GM13977 (cell line): Measurements from ENCODE around the gene IMMP2L.

ENCODE experiments used
- DNase-seq: peaks from one replicate; pipeline ENCODE4 v3.0.0; 2012; ENCODE audit warnings: low spot score
- in situ Hi-C: fragments of 300-500 bp; cut with MboI; formaldehyde crosslinking; loops from one replicate; pipeline ENCODE4 v1.12.0; 2022; ENCODE audit warnings: low sequenced_read_pairs, low pct_unique_long_range_greater_than_20kb, mixed read lengths, inconsistent platforms; ENCODE audit not compliant: unreplicated experiment
- TF ChIP-seq, protein P1 (sequence below): IDR thresholded peaks from 2 replicates; pipeline ENCODE4 v1.5.1; 2012; ENCODE audit warnings: mild to moderate bottlenecking, control low read depth; ENCODE audit not compliant: insufficient read depth; ENCODE audit errors: extremely low read depth, missing control alignments

Gene IMMP2L

DNA sequence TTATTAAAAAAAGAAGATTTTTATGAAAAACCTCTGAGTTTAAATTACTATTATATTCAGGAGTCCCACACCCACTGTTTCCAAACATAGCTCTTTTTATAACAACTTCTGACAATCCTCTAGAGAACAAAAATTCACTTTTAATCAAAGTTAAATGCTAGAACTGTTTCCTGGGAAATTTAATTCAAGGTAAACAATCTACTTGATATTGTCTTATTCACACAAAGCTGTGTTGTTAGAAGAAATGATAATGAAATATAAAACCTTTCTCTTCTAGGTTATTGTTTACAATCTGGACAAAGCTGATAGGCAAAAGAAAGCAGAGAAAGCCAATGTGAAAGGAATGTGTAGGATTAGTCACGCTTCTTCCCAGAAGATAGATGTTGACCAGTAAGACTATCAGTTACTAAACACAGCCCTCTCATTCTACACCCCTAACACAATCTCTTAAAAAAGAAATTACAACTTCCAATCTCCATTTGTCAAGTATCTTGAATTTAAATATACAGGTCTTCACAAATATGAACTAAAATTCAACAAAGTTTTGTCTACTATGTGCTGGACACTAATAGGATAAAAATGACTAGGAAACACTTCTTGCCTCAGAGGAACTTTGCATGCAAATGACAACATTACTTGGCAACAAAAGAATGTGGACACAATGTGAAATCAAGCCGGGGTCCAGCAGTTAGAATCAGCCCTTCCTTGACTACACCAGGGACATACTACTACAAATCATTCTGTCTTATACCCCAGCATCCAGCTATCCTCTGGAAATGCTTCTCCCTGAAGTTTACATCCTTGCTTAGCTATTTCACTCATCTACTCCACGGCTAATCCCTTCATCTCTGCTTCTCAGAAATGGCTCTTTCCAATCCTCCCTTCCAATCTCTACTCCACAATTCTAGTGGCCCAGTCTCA lies 123.7 kb downstream of the IMMP2L start:
- TF ChIP-seq, protein P1, sequence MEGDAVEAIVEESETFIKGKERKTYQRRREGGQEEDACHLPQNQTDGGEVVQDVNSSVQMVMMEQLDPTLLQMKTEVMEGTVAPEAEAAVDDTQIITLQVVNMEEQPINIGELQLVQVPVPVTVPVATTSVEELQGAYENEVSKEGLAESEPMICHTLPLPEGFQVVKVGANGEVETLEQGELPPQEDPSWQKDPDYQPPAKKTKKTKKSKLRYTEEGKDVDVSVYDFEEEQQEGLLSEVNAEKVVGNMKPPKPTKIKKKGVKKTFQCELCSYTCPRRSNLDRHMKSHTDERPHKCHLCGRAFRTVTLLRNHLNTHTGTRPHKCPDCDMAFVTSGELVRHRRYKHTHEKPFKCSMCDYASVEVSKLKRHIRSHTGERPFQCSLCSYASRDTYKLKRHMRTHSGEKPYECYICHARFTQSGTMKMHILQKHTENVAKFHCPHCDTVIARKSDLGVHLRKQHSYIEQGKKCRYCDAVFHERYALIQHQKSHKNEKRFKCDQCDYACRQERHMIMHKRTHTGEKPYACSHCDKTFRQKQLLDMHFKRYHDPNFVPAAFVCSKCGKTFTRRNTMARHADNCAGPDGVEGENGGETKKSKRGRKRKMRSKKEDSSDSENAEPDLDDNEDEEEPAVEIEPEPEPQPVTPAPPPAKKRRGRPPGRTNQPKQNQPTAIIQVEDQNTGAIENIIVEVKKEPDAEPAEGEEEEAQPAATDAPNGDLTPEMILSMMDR: no peak
- in situ Hi-C loops: no loop called here
- no peak for DNase-seq

DNA sequence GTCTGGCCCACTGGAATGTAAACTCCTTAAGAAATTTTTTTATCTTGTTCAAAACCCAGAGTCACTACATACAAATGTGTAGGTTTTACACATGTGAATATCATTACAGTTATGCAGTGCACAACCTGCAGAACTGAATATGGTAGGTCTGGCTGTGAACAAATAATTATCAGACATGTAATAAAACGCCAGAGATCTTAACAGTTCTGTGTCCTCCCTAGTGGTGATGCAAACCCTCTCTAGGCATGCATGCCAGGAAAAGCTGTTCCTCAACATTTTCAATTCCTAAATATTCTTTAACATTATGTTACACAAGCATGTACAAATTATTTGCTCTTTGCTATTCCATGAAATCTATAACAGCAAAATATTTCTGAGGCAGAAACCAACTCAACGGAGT lies 124.6 kb downstream of the IMMP2L start:
- no peak for DNase-seq
- in situ Hi-C loops: no loop called here
- TF ChIP-seq, protein P1: no peak

DNA sequence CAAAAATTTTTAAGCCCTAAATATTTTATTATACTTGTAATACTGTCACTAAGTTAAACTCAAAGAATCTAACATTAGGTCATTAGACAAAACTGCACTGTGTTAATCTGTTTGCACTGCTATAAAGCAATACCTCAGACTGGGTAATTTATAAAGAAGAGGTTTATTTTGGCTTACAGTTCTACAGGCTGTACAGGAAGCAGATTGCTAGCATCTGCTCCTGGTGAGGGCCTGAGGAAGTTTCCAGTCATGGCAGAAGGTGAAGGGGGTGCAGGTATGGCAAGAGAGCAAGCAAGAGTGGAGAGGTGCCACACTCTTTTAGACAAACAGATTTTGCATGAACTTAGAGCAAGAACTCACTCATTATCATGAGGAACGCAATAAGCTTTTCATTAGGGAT lies 125.7 kb downstream of the IMMP2L start:
- TF ChIP-seq, protein P1: no peak
- in situ Hi-C loops: no loop called here
- DNase-seq: no peak

DNA sequence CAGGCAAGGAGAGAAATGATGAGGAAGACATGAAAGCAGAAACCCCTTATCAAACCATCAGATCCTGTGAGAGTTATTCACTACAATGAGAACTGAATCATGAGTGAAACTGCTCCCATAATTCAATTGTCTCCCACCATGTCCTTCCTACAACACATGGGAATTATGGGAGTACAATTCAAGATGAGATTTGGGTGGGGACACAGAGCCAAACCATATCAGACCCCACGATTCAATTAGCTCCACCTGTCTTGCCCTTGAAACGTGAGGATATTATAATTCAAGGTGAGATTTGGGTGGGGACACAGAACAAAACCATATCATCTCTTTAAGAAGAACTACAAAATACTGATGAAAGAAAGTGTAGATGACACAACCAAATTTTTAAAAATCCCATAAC lies 128.9 kb downstream of the IMMP2L start:
- TF ChIP-seq, protein P1: no peak
- no peak for DNase-seq
- in situ Hi-C loops: no loop called here

DNA sequence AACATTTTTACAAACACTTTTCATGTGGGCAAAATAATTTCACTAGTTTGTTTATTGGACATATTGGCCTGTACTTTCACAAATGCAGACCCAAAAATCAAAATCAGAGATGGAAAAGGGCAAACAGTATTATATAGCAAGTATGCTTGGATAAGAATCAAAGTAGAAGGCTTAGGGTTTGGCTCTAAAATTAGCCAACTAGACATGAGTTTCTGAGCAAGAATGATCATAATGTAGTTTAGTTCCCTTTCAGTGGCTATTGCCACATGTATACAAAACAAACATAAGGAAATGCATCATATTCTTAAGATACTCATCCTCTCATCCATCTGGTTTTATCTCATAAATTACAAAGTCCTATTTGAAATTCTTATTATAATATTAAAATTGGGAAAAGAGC lies 132.5 kb downstream of the IMMP2L start:
- in situ Hi-C loops: no loop called here
- DNase-seq: no peak
- TF ChIP-seq, protein P1: no peak

DNA sequence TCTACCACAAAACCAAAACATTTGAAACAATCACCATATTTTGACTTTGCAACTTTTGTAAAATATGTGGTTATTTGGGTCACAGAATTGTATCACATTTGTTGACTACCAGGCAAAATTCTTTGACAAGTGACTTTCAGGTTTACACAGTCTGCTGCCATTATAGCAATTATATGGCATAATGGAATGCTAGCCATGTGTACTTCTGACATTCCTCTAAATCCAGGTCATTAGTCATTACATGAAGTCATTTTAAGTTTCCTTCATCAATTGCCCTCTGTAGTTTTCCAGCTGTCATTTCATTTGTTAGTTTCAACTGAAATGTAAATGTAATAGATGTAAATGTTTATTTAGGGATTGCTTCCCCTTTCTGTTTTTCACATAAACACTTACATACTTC lies 137.5 kb downstream of the IMMP2L start:
- DNase-seq: no peak
- in situ Hi-C loops: no loop called here
- TF ChIP-seq, protein P1: no peak
